GM12878 (cell line): ENCODE data around the gene NANOG. TPM values are rescaled to one million over a fixed set of nuclear protein-coding genes. Genes with fewer than 3 reads are reported as not detected.

Experiments
- ATAC-seq: fragments of 200-7000 bp; cut with Tn5 transposase; 3 replicates; pipeline ENCODE4 v1.9.1; 2020; ENCODE audit warnings: mild to moderate bottlenecking, moderate library complexity
- BruUV-seq: library from RNA; stranded (reverse); fragments of 400-500 nt; replicated peaks from 2 replicates; lab custom pipeline; 2021; lab: Mats Ljungman, UMichigan
- CTCF ChIA-PET: fragments of 300-600 bp; sonication (Branson Sonifier 250); formaldehyde crosslinking; extraction: SDS; loops from one replicate; lab custom pipeline; 2021; ENCODE audit warnings: inconsistent platforms; lab: Yijun Ruan, JAX
- POLR2A ChIA-PET: fragments of 350-600 bp; formaldehyde crosslinking; extraction: SDS; loops from one replicate; lab custom pipeline; 2021; ENCODE audit warnings: inconsistent platforms; lab: Charles Lee
- RAD21 ChIA-PET: fragments of 300-600 bp; sonication (Branson Sonifier 250); formaldehyde crosslinking; loops from one replicate; lab custom pipeline; 2023; ENCODE audit warnings: antibody characterized with exemption; ENCODE audit not compliant: unreplicated experiment; lab: Charles Lee
- SMC1A ChIA-PET: fragments of 300-600 bp; sonication (Branson Sonifier 250); formaldehyde crosslinking; loops from one replicate; lab custom pipeline; 2023; ENCODE audit not compliant: unreplicated experiment, uncharacterized antibody; lab: Charles Lee
- DNase-seq: peaks from one replicate; pipeline ENCODE4 v3.0.0-alpha.2; 2011; ENCODE audit warnings: low read depth, low spot score
- FAIRE-seq: peaks from 3 replicates; lab custom pipeline; 2011; peaks lifted over from hg19 to GRCh38; lab: Jason Lieb, UNC
- H2AFZ ChIP-seq: 2 replicates; pipeline ENCODE4 v1.6.0; 2011; ENCODE audit warnings: low read depth, low read length, control low read depth; ENCODE audit not compliant: control insufficient read depth
- H3K27ac ChIP-seq: 2 replicates; pipeline ENCODE4 v1.5.1; 2011; ENCODE audit warnings: control low read depth; ENCODE audit not compliant: control insufficient read depth, insufficient read depth
- H3K27me3 ChIP-seq, 2 experiments: replicated peaks in 1 of 2; 2 replicates each; pipeline versions ENCODE4 v1.6.0 to v1.6.1; 2011; ENCODE audit warnings: low read length in 1 of 2; ENCODE audit not compliant: control insufficient read depth in 2 of 2, insufficient read depth in 2 of 2
- H3K36me3 ChIP-seq, 2 experiments: 2 replicates each; pipeline ENCODE4 v1.5.1; 2011; ENCODE audit warnings: low read length in 1 of 2; ENCODE audit not compliant: control insufficient read depth in 2 of 2, insufficient read depth in 2 of 2
- H3K4me1 ChIP-seq: 2 replicates; pipeline ENCODE4 v1.6.1; 2011; ENCODE audit warnings: mild to moderate bottlenecking, low read length, moderate library complexity, mixed read lengths; ENCODE audit not compliant: control insufficient read depth, insufficient read depth
- H3K4me2 ChIP-seq: 2 replicates; pipeline ENCODE4 v1.6.0; 2011; ENCODE audit warnings: control low read depth; ENCODE audit not compliant: control insufficient read depth, insufficient read depth
- H3K4me3 ChIP-seq: fragments of 200-600 bp; sonication (generic); 2 replicates; pipeline ENCODE4 v1.5.1; 2016
- H3K79me2 ChIP-seq: 2 replicates; pipeline ENCODE4 v1.6.0; 2011; ENCODE audit warnings: low read length; ENCODE audit not compliant: control insufficient read depth, insufficient read depth
- H3K9ac ChIP-seq: 2 replicates; pipeline ENCODE4 v1.8.0; 2011; ENCODE audit warnings: low read length, control low read depth, mixed read lengths; ENCODE audit not compliant: control insufficient read depth, insufficient read depth
- H3K9me3 ChIP-seq: replicated peaks from 3 replicates; pipeline ENCODE4 v1.5.1; 2011; ENCODE audit warnings: mild to moderate bottlenecking, low read length; ENCODE audit not compliant: control insufficient read depth, insufficient read depth
- H4K20me1 ChIP-seq: 2 replicates; pipeline ENCODE4 v1.6.0; 2011; ENCODE audit not compliant: control insufficient read depth, insufficient read depth
- CBX5 ChIP-seq: sonication (generic); IDR thresholded peaks from 2 replicates; pipeline ENCODE4 v1.6.1; 2016; ENCODE audit warnings: low read depth, moderate library complexity, mild to moderate bottlenecking, inconsistent platforms
- CHD2 ChIP-seq: IDR thresholded peaks from 2 replicates; pipeline ENCODE4 v1.6.1; 2011; ENCODE audit warnings: low read depth, low read length, improper control_type of control experiment, borderline replicate concordance
- CHD4 ChIP-seq: fragments of 200-600 bp; sonication (generic); IDR thresholded peaks from 2 replicates; pipeline ENCODE4 v1.6.1; 2016; ENCODE audit warnings: mild to moderate bottlenecking
- EZH2 ChIP-seq: IDR thresholded peaks from 2 replicates; pipeline ENCODE4 v1.6.1; 2012; ENCODE audit warnings: low read depth, mild to moderate bottlenecking, control low read depth, inconsistent platforms, low read length, borderline replicate concordance; ENCODE audit not compliant: control insufficient read depth
- KAT2A ChIP-seq: conservative IDR thresholded peaks from 2 replicates; pipeline ENCODE4 v1.6.1; 2011; ENCODE audit warnings: low read depth, low read length; ENCODE audit not compliant: control insufficient read depth
- KLF5 ChIP-seq: fragments of 450-650 bp; IDR thresholded peaks from 2 replicates; pipeline ENCODE4 v1.6.1; 2014; ENCODE audit warnings: mild to moderate bottlenecking; ENCODE audit not compliant: partially characterized antibody
- MTA3 ChIP-seq: IDR thresholded peaks from 2 replicates; pipeline ENCODE4 v1.6.1; 2012; ENCODE audit warnings: low read length, inconsistent platforms, borderline replicate concordance
- POLR2AphosphoS2 ChIP-seq: IDR thresholded peaks from 2 replicates; pipeline ENCODE4 v1.6.1; 2011; ENCODE audit warnings: low read depth, mild to moderate bottlenecking, low read length, improper control_type of control experiment, moderate library complexity
- SUZ12 ChIP-seq: fragments of 200-600 bp; sonication (generic); IDR thresholded peaks from one replicate; pipeline ENCODE4 v1.6.1; 2018; ENCODE audit warnings: antibody characterized with exemption, mild to moderate bottlenecking; ENCODE audit not compliant: unreplicated experiment
- TARDBP ChIP-seq: IDR thresholded peaks from 2 replicates; pipeline ENCODE4 v1.6.1; 2016; ENCODE audit warnings: borderline replicate concordance
- YBX1 ChIP-seq: fragments of 450-650 bp; IDR thresholded peaks from 2 replicates; pipeline ENCODE4 v1.6.1; 2016; ENCODE audit warnings: antibody characterized with exemption
- ZNF274 ChIP-seq: IDR thresholded peaks from one replicate; pipeline ENCODE4 v1.8.0; 2011; ENCODE audit not compliant: insufficient read length, insufficient read depth
- WGBS: methylation state at CpG from one replicate; pipeline ENCODE4 v1.1.6; 2016; ENCODE audit warnings: low lambda C conversion rate; ENCODE audit not compliant: insufficient replicate concordance, insufficient coverage; ENCODE audit errors: missing lambda C conversion rate; 5-methylcytosine and 5-hydroxymethylcytosine counted together
- in situ Hi-C: fragments of 300-500 bp; cut with MboI; formaldehyde crosslinking; loops from 9 replicates; pipeline ENCODE4 v1.14.3; 2018; ENCODE audit warnings: mixed read lengths
- intact Hi-C: fragments of 100-400 bp; cut with micrococcal nuclease; formaldehyde crosslinking; loops from one replicate; pipeline ENCODE4 v1.14.2; 2022; ENCODE audit not compliant: unreplicated experiment
- polyA plus RNA-seq, 11 experiments: library from polyadenylated mRNA; depleted of rRNA in 4 of 11; unstranded in 6 of 11; stranded (reverse) in 5 of 11; fragments of >200 nt; fragmentation: Nextera tagmentation in 4 of 11; fragmentation: Illumina TruSeq in 1 of 11; extraction: Ambion mirVana in 4 of 11; extraction: Trizol in 1 of 11; gene quantifications; 1 replicate in 1 of 11; 2 replicates in 10 of 11; pipeline versions ENCODE4 v1.2.1 to v1.2.3, GENCODE V29; 2011 to 2016; ENCODE audit warnings: inconsistent platforms in 2 of 11, missing spikeins in 2 of 11, low read depth in 1 of 11
- total RNA-seq, 4 experiments: library from RNA; depleted of rRNA in 3 of 4; stranded (reverse); fragments of >200 nt in 3 of 4; fragmentation: Illumina TruSeq in 1 of 4; extraction: Trizol in 1 of 4; gene quantifications; 2 replicates each; pipeline versions ENCODE4 v1.2.1 to v1.2.3, GENCODE V29; 2013 to 2021
- TF ChIP-seq, protein P1 (sequence below): IDR thresholded peaks from 2 replicates; pipeline ENCODE4 v1.6.1; 2012; ENCODE audit warnings: low read length, inconsistent platforms
- TF ChIP-seq, protein P2 (sequence below): fragments of 450-650 bp; IDR thresholded peaks from 2 replicates; pipeline ENCODE4 v1.6.1; 2017; ENCODE audit warnings: mild to moderate bottlenecking, moderate library complexity
- TF ChIP-seq, protein P3 (sequence below): fragments of 450-650 bp; formaldehyde crosslinking; IDR thresholded peaks from 2 replicates; pipeline ENCODE4 v1.4.0; 2020; ENCODE audit warnings: mild to moderate bottlenecking, moderate library complexity
- TF ChIP-seq, protein P4 (sequence below): fragments of 450-650 bp; IDR thresholded peaks from 2 replicates; pipeline ENCODE4 v1.6.1; 2016; ENCODE audit warnings: mild to moderate bottlenecking

Gene NANOG
- total and polyA plus RNA-seq, 10 of the 15 experiments (the other 5 are each of a cell fraction or from before 2014, with no cell fraction given), result 0.51 TPM; not detected in 9

DNA sequence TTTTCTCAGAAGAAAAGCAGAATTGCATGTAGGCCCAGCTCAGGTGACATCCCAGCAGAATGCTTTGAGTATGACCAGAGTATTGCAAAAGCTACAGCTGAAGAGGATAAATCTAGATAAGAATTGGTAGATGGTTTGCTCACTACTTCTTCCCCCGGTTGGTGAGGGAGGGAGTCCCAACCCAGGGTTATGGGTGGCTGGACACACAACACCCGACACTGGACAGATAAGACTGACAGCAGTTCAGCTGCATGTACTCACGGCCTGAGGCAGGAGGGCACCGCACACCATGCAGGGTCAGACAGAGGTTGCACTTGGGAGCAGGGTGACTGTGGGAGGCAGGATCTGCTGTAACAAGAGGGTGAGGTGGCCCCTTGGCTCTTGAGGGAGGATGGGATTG, 40.4 kb upstream of the NANOG start:
- FAIRE-seq (no peak), DNase-seq (no peak), ATAC-seq (no peak)
- in situ Hi-C loops (no loop called here), intact Hi-C loops (no loop called here)
- Histone ChIP-seq H3K27me3 (no peaks in the 10 kb centered on the region), H3K9ac (peak overlapping the region; percentile 15; the same call in 1 of the 2 replicates), H3K4me1 (peaks cover 32% of the 10 kb centered on the region), H3K9me3 (no peaks in the 10 kb centered on the region), H2AFZ (peak overlapping the region; percentile 49; the same call in 1 of the 2 replicates), H3K4me3 (no peak overlapping the region), H3K36me3 (no peaks in the 10 kb centered on the region), H3K4me2 (peak overlapping the region; percentile 47), H4K20me1 (no peaks in the 10 kb centered on the region), H3K27ac (peak overlapping the region; percentile 65), H3K79me2 (no peaks in the 10 kb centered on the region)
- CTCF ChIA-PET, result no interaction called here
- SMC1A ChIA-PET, result no interaction called here
- POLR2A ChIA-PET, result no interaction called here
- RAD21 ChIA-PET, result no interaction called here
- 15% methylated on average over 4 of the region's 4 CpGs for WGBS
- no TSS peak for BruUV-seq
- TF ChIP-seq, protein P1, sequence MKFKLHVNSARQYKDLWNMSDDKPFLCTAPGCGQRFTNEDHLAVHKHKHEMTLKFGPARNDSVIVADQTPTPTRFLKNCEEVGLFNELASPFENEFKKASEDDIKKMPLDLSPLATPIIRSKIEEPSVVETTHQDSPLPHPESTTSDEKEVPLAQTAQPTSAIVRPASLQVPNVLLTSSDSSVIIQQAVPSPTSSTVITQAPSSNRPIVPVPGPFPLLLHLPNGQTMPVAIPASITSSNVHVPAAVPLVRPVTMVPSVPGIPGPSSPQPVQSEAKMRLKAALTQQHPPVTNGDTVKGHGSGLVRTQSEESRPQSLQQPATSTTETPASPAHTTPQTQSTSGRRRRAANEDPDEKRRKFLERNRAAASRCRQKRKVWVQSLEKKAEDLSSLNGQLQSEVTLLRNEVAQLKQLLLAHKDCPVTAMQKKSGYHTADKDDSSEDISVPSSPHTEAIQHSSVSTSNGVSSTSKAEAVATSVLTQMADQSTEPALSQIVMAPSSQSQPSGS, result no peak
- TF ChIP-seq CHD4 (no peak), EZH2 (no peak), POLR2AphosphoS2 (no peak), KAT2A (no peak), ZNF274 (no peak), CBX5 (no peak), YBX1 (no peak), TARDBP (no peak), CHD2 (no peak), KLF5 (no peak), MTA3 (no peak), SUZ12 (no peak)
- TF ChIP-seq, protein P2, sequence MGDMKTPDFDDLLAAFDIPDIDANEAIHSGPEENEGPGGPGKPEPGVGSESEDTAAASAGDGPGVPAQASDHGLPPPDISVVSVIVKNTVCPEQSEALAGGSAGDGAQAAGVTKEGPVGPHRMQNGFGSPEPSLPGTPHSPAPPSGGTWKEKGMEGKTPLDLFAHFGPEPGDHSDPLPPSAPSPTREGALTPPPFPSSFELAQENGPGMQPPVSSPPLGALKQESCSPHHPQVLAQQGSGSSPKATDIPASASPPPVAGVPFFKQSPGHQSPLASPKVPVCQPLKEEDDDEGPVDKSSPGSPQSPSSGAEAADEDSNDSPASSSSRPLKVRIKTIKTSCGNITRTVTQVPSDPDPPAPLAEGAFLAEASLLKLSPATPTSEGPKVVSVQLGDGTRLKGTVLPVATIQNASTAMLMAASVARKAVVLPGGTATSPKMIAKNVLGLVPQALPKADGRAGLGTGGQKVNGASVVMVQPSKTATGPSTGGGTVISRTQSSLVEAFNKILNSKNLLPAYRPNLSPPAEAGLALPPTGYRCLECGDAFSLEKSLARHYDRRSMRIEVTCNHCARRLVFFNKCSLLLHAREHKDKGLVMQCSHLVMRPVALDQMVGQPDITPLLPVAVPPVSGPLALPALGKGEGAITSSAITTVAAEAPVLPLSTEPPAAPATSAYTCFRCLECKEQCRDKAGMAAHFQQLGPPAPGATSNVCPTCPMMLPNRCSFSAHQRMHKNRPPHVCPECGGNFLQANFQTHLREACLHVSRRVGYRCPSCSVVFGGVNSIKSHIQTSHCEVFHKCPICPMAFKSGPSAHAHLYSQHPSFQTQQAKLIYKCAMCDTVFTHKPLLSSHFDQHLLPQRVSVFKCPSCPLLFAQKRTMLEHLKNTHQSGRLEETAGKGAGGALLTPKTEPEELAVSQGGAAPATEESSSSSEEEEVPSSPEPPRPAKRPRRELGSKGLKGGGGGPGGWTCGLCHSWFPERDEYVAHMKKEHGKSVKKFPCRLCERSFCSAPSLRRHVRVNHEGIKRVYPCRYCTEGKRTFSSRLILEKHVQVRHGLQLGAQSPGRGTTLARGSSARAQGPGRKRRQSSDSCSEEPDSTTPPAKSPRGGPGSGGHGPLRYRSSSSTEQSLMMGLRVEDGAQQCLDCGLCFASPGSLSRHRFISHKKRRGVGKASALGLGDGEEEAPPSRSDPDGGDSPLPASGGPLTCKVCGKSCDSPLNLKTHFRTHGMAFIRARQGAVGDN, result no peak
- TF ChIP-seq, protein P3, sequence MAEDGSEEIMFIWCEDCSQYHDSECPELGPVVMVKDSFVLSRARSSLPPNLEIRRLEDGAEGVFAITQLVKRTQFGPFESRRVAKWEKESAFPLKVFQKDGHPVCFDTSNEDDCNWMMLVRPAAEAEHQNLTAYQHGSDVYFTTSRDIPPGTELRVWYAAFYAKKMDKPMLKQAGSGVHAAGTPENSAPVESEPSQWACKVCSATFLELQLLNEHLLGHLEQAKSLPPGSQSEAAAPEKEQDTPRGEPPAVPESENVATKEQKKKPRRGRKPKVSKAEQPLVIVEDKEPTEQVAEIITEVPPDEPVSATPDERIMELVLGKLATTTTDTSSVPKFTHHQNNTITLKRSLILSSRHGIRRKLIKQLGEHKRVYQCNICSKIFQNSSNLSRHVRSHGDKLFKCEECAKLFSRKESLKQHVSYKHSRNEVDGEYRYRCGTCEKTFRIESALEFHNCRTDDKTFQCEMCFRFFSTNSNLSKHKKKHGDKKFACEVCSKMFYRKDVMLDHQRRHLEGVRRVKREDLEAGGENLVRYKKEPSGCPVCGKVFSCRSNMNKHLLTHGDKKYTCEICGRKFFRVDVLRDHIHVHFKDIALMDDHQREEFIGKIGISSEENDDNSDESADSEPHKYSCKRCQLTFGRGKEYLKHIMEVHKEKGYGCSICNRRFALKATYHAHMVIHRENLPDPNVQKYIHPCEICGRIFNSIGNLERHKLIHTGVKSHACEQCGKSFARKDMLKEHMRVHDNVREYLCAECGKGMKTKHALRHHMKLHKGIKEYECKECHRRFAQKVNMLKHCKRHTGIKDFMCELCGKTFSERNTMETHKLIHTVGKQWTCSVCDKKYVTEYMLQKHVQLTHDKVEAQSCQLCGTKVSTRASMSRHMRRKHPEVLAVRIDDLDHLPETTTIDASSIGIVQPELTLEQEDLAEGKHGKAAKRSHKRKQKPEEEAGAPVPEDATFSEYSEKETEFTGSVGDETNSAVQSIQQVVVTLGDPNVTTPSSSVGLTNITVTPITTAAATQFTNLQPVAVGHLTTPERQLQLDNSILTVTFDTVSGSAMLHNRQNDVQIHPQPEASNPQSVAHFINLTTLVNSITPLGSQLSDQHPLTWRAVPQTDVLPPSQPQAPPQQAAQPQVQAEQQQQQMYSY, result no peak
- TF ChIP-seq, protein P4, sequence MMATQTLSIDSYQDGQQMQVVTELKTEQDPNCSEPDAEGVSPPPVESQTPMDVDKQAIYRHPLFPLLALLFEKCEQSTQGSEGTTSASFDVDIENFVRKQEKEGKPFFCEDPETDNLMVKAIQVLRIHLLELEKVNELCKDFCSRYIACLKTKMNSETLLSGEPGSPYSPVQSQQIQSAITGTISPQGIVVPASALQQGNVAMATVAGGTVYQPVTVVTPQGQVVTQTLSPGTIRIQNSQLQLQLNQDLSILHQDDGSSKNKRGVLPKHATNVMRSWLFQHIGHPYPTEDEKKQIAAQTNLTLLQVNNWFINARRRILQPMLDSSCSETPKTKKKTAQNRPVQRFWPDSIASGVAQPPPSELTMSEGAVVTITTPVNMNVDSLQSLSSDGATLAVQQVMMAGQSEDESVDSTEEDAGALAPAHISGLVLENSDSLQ, result no peak
